Glutamatergic neuron (in vitro differentiated cells): ENCODE measurements around the gene CAMKV. TPM values are rescaled to one million over a fixed set of nuclear protein-coding genes. Genes with fewer than 3 reads are reported as not detected.
A peak's percentile ranks its signal among the peaks of the same experiment; 100 is the strongest.

ENCODE experiments used
- DNase-seq: peaks from one replicate; pipeline ENCODE4 v3.0.0; 2022
- H3K27ac Mint-ChIP-seq: one replicate; pipeline ENCODE4 v1.8.0; 2020; ENCODE audit warnings: mild to moderate bottlenecking, mixed read lengths, inconsistent platforms; ENCODE audit not compliant: unreplicated experiment
- H3K27me3 Mint-ChIP-seq: one replicate; pipeline ENCODE4 v1.8.0; 2020; ENCODE audit warnings: mild to moderate bottlenecking, moderate library complexity, mixed read lengths, inconsistent platforms; ENCODE audit not compliant: unreplicated experiment
- H3K36me3 Mint-ChIP-seq: one replicate; pipeline ENCODE4 v1.8.0; 2020; ENCODE audit warnings: mild to moderate bottlenecking, mixed read lengths, inconsistent platforms; ENCODE audit not compliant: unreplicated experiment
- H3K4me1 Mint-ChIP-seq: one replicate; pipeline ENCODE4 v1.8.0; 2020; ENCODE audit warnings: mild to moderate bottlenecking, low read depth, mixed read lengths, inconsistent platforms; ENCODE audit not compliant: unreplicated experiment
- H3K4me3 Mint-ChIP-seq: one replicate; pipeline ENCODE4 v1.8.0; 2020; ENCODE audit warnings: mild to moderate bottlenecking, mixed read lengths, inconsistent platforms; ENCODE audit not compliant: unreplicated experiment
- H3K9me3 Mint-ChIP-seq: one replicate; pipeline ENCODE4 v1.8.0; 2020; ENCODE audit warnings: mild to moderate bottlenecking, moderate library complexity, mixed read lengths, inconsistent platforms; ENCODE audit not compliant: unreplicated experiment
- CTCF ChIP-seq: fragments of 200-600 bp; sonication (generic); IDR thresholded peaks from one replicate; pipeline ENCODE4 v1.5.0; 2021; ENCODE audit not compliant: partially characterized antibody, unreplicated experiment
- total RNA-seq: library from RNA; stranded (reverse); fragmentation: NEBNext Ultra II Directional; extraction: Animal tissue kit (Norgen Biotek cat#: 25700); gene quantifications from one replicate; pipeline ENCODE4 v1.2.1, GENCODE V29; 2021; ENCODE audit not compliant: unreplicated experiment

The CAMKV gene
- total RNA-seq, 1 donor from 2014 or later, result 518 TPM

- peaks cover 2% of the 10 kb centered on the region for H3K27me3 Mint-ChIP-seq
- H3K36me3 Mint-ChIP-seq, result peaks cover 5% of the 10 kb centered on the region
- peak; percentile 97 for DNase-seq
- H3K4me3 Mint-ChIP-seq, result peak within 1 kb of the TSS; percentile 90
- H3K4me1 Mint-ChIP-seq, result peaks cover 7% of the 10 kb centered on the region
- no peak for TF ChIP-seq CTCF
- H3K27ac Mint-ChIP-seq, result peak within 1 kb of the TSS; percentile 93
- peaks cover 3% of the 10 kb centered on the region for H3K9me3 Mint-ChIP-seq
Measured at GRCh38 chr3:49856181-49857005, 13.3 kb downstream of the CAMKV start, which contains the start of gene TRAIP. Gene TRAIP (minus strand): TSS chr3:49856564. CDS start chr3:49856453, 111 bp downstream.

GRCh38 chr3:49855662-49856061, 14.0 kb downstream of the CAMKV start:
- H3K4me3 Mint-ChIP-seq, result peak overlapping the region; percentile 90
- peaks cover 4% of the 10 kb centered on the region for H3K36me3 Mint-ChIP-seq
- peaks cover 7% of the 10 kb centered on the region for H3K4me1 Mint-ChIP-seq
- peaks cover 3% of the 10 kb centered on the region for H3K9me3 Mint-ChIP-seq
- H3K27ac Mint-ChIP-seq, result no peak overlapping the region
- H3K27me3 Mint-ChIP-seq, result peaks cover 2% of the 10 kb centered on the region
- DNase-seq, result no peak
- no peak for TF ChIP-seq CTCF

GRCh38 chr3:49845694-49846093, 24.0 kb downstream of the CAMKV start:
- Mint-ChIP-seq H3K4me1 (peaks cover 3% of the 10 kb centered on the region), H3K27me3 (peaks cover 2% of the 10 kb centered on the region), H3K9me3 (peaks cover 4% of the 10 kb centered on the region), H3K27ac (no peak overlapping the region), H3K4me3 (no peak overlapping the region), H3K36me3 (no peaks in the 10 kb centered on the region)
- DNase-seq, result no peak
- TF ChIP-seq CTCF, result no peak

- Mint-ChIP-seq H3K4me1 (peaks cover 3% of the 10 kb centered on the region), H3K27me3 (peaks cover 2% of the 10 kb centered on the region), H3K4me3 (no peak overlapping the region), H3K9me3 (peaks cover 4% of the 10 kb centered on the region), H3K27ac (no peak overlapping the region), H3K36me3 (no peaks in the 10 kb centered on the region)
- DNase-seq, result no peak
- no peak for TF ChIP-seq CTCF
Measured at GRCh38 chr3:49844464-49845183, 25.1 kb downstream of the CAMKV start.
